Ovary (tissue), 9 donors: ENCODE data around the gene STPG4. TPM values are rescaled to one million over a fixed set of nuclear protein-coding genes. Genes with fewer than 3 reads are reported as not detected.

ENCODE experiments used
- DNase-seq, 5 donors: peaks; one replicate each; pipeline ENCODE4 v3.0.0-alpha.2; 2019 to 2020
- H3K27ac ChIP-seq, 2 donors: fragments of 200-600 bp; one replicate each; pipeline versions ENCODE4 v1.5.1 to v1.8.0; 2019 to 2022
- H3K27me3 ChIP-seq: fragments of 200-600 bp; one replicate; pipeline ENCODE4 v1.8.0; 2022
- H3K36me3 ChIP-seq: fragments of 200-600 bp; sonication (generic); one replicate; pipeline ENCODE4 v1.5.1; 2019
- H3K4me1 ChIP-seq: one replicate; pipeline ENCODE4 v1.8.1; 2013; ENCODE audit warnings: mild to moderate bottlenecking, moderate library complexity; ENCODE audit not compliant: insufficient read depth
- H3K4me3 ChIP-seq: fragments of 200-600 bp; sonication (generic); one replicate; pipeline ENCODE4 v1.5.1; 2017
- H3K9me3 ChIP-seq, 2 donors: fragments of 200-600 bp in 1 of 2; sonication (generic) in 1 of 2; one replicate each; pipeline versions ENCODE4 v1.5.1 to v1.8.1; 2013 to 2019; ENCODE audit warnings: mild to moderate bottlenecking in 1 of 2, moderate library complexity in 1 of 2
- EP300 ChIP-seq: sonication (generic); formaldehyde crosslinking; IDR thresholded peaks from one replicate; pipeline ENCODE4 v1.6.1; 2017; ENCODE audit warnings: antibody characterized with exemption
- POLR2A ChIP-seq: fragments of 450-650 bp; IDR thresholded peaks from one replicate; pipeline ENCODE4 v1.6.1; 2017; ENCODE audit warnings: antibody characterized with exemption, mild to moderate bottlenecking, moderate library complexity
- WGBS, 3 donors: extraction: QIAGEN DNeasy Blood & Tissue Kit in 1 of 3; methylation state at CpG; one replicate each; pipeline versions ENCODE4 v1.1.5 to v1.1.7; 2013 to 2017; 5-methylcytosine and 5-hydroxymethylcytosine counted together
- intact Hi-C, 4 donors: fragments of 100-400 bp; cut with DNase I; formaldehyde crosslinking; loops; one replicate each; pipeline versions ENCODE4 v1.11.0 to v1.15.1; 2022 to 2023
- polyA plus RNA-seq, 2 donors: library from polyadenylated mRNA; stranded (reverse); fragments of 200-250 nt in 1 of 2; fragments of 350-450 nt in 1 of 2; fragmentation: Illumina TruSeq in 1 of 2; extraction: RNeasy Lipid Tissue Mini Kit (QIAGEN cat#74804) in 1 of 2; gene quantifications; one replicate each; pipeline ENCODE4 v1.2.3, GENCODE V29; 2013 to 2014
- total RNA-seq, 7 donors: library from RNA; depleted of rRNA in 2 of 7; stranded (reverse); fragments of >200 nt in 2 of 7; fragmentation: NEBNext Ultra II Directional in 3 of 7; extraction: Animal tissue kit (Norgen Biotek cat#: 25700) in 3 of 7; gene quantifications; one replicate each; pipeline versions ENCODE4 v1.1.0 to v1.2.4, GENCODE V29; 2016 to 2023
- TF ChIP-seq, protein P1 (sequence below), 3 donors: fragments of 450-650 bp in 2 of 3; fragments of 200-600 bp in 1 of 3; IDR thresholded peaks; one replicate each; pipeline versions ENCODE4 v1.5.1 to v1.8.0; 2016 to 2022; ENCODE audit warnings: antibody characterized with exemption in 3 of 3, mild to moderate bottlenecking in 1 of 3
- donor health status: DM: no; HTN: no; CAD: no; lungs with moderate emphysema.
- donor health status: DM: no; HTN: no; CAD: no.
- donor health status: Bipolar disorder and iron deficiency.
- donor health status: DM: yes; HTN: yes; CAD: no.
- donor health status: DM: no; HTN: no; CAD: no.
- donor health status: DM: yes; HTN: yes; CAD: no.

The STPG4 gene
- total and polyA plus RNA-seq, 9 donors: 0.17 to 0.35 TPM; not detected in 7

DNA sequence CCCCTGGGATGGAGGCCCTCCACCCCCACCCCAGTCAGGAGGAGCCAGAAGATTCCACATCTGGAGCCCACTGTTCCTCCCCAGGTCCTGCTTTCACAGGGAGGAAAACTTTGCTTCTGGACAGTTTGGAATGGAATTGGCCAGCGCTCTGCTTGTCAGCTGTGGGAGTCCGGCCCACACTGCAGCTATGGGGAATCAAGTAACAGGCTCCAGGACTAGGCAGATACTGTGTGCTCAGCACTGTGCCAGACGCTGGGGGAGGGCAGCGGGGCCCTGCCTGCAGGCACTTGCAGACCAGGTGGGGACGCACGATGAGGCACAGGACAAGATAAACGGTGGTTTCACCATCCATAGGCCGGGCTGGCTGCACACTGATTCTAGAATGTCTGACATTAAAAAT lies 114.0 kb downstream of the STPG4 start:
- H3K4me3 ChIP-seq: no peak overlapping the region
- DNase-seq: peak; percentile 48 to 71 (median 52)
- WGBS, 3 donors: 8 to 19% (median 16%) methylated on average over 8 of the region's 8 CpGs
- no peaks in the 10 kb centered on the region for H3K9me3 ChIP-seq
- TF ChIP-seq, protein P1, sequence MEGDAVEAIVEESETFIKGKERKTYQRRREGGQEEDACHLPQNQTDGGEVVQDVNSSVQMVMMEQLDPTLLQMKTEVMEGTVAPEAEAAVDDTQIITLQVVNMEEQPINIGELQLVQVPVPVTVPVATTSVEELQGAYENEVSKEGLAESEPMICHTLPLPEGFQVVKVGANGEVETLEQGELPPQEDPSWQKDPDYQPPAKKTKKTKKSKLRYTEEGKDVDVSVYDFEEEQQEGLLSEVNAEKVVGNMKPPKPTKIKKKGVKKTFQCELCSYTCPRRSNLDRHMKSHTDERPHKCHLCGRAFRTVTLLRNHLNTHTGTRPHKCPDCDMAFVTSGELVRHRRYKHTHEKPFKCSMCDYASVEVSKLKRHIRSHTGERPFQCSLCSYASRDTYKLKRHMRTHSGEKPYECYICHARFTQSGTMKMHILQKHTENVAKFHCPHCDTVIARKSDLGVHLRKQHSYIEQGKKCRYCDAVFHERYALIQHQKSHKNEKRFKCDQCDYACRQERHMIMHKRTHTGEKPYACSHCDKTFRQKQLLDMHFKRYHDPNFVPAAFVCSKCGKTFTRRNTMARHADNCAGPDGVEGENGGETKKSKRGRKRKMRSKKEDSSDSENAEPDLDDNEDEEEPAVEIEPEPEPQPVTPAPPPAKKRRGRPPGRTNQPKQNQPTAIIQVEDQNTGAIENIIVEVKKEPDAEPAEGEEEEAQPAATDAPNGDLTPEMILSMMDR (IDR thresholded peaks at IDR 0.05): no peak
- no peak for TF ChIP-seq POLR2A
- no peak for TF ChIP-seq EP300
- H3K27me3 ChIP-seq: no peaks in the 10 kb centered on the region
- peak overlapping the region in 1 of 2 donors; percentile 37 for H3K27ac ChIP-seq
- peaks cover 26% of the 10 kb centered on the region for H3K4me1 ChIP-seq
- intact Hi-C loops: no loop called here
- H3K36me3 ChIP-seq: no peaks in the 10 kb centered on the region

DNA sequence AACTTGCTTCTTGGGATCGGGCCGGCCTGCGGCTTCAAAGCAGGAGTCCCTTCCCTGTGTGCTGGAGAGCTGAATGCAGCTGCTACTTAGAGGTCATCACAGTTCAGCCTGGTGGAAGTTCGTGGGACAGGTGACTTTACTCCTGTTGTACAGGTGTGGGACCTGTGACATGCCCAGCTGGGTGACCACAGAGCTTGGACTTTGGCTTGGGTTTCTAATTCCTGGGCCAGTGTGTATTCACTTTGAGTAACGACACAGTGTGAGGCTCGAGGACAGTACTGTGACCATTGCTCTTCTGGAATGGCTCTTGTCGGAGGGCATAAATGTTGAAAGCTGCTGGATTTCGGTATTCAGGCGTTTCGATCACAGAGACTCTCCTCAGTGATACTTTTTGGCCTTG lies 114.5 kb downstream of the STPG4 start:
- TF ChIP-seq POLR2A (no peak), EP300 (no peak)
- TF ChIP-seq, protein P1 (IDR thresholded peaks at IDR 0.05): no peak
- Histone ChIP-seq H3K27ac (peak overlapping the region in 1 of 2 donors; percentile 37), H3K9me3 (no peaks in the 10 kb centered on the region), H3K36me3 (no peaks in the 10 kb centered on the region), H3K27me3 (no peaks in the 10 kb centered on the region), H3K4me3 (no peak overlapping the region), H3K4me1 (peaks cover 26% of the 10 kb centered on the region)
- DNase-seq: no peak
- intact Hi-C loops: no loop called here
- 57 to 68% (median 60%) methylated on average over 10 of the region's 10 CpGs for WGBS, 3 donors

DNA sequence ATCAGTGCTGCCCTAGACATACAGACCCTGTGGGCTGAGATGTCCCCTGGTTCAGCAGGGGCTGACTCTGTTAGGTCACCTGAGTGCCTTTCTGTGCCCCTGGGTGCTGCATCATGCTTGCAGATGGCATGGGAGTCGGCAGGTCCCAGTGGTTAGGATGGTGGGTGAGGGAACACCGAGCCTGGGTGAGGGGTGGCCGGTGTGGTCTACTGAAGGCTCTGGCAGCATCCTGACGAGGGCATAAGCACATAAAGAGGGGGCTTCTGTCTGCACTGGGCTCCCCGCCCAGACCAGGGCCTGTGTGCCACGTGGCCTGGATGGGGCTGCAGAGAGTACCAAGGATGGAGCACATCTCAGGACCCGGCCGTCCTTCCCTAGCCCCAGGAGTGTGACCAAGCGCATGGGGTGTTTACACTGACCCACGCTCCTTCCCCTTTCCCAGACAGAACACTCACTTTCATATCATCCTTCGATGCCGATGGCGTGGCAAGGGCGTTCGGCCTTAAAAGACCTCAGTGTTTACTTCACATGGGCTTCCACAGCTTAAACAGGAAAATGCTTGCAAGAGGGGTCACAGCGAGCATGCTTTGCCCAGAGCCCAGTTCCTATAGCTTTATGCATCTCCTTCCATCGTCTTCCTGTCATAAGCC lies 115.1 kb downstream of the STPG4 start:
- H3K9me3 ChIP-seq: no peaks in the 10 kb centered on the region
- no peak for DNase-seq
- no peak overlapping the region for H3K27ac ChIP-seq
- no peaks in the 10 kb centered on the region for H3K27me3 ChIP-seq
- WGBS, 3 donors: 84 to 93% (median 88%) methylated on average over 17 of the region's 17 CpGs
- no peaks in the 10 kb centered on the region for H3K36me3 ChIP-seq
- H3K4me3 ChIP-seq: no peak overlapping the region
- intact Hi-C loops: loop anchor here in 1 of 4 donors (5.0 kb wide), 1 partner anchor 32 kb away; no protein-coding TSS in a partner anchor
- TF ChIP-seq POLR2A: no peak
- TF ChIP-seq, protein P1 (IDR thresholded peaks at IDR 0.05): no peak
- peaks cover 26% of the 10 kb centered on the region for H3K4me1 ChIP-seq

DNA sequence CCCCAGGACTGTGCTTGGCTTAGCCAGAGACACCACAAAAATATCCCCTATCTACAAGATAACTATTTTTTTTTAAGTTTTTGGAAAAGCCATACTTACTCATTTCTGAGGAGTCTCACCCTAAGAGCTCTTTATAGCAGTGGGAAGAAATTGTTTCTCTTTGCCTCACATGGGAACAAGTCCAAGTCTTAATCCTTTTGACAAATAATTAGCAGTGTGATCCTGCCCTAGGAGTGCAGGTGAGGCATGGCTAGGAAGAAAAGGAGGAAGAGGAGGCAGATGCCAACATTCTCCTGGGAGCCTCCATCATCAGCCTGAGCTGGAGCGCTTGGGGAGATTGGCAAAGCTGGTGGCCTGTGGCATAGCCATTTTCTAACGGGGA lies 115.6 kb downstream of the STPG4 start:
- Histone ChIP-seq H3K9me3 (no peaks in the 10 kb centered on the region), H3K4me3 (no peak overlapping the region), H3K27me3 (no peaks in the 10 kb centered on the region), H3K27ac (no peak overlapping the region), H3K4me1 (peaks cover 30% of the 10 kb centered on the region), H3K36me3 (no peaks in the 10 kb centered on the region)
- intact Hi-C loops: loop anchor here in 1 of 4 donors (5.0 kb wide), 1 partner anchor 33 kb away; no protein-coding TSS in a partner anchor
- 85 to 89% (median 89%) methylated on average over 2 of the region's 2 CpGs for WGBS, 3 donors
- no peak for DNase-seq
- TF ChIP-seq, protein P1 (IDR thresholded peaks at IDR 0.05): no peak
- TF ChIP-seq POLR2A (no peak), EP300 (no peak)
